Measurements from ENCODE around the gene COX19. TPM values are rescaled to one million over a fixed set of nuclear protein-coding genes. Genes with fewer than 3 reads are reported as not detected.
"Not testable (repeated sequence)": the region's sequence is repeated elsewhere in the genome, so short reads cannot be mapped to it uniquely, and the experiment has no call there.

The COX19 gene
- total and polyA plus RNA-seq, 2 experiments from 2014 or later = 11.7 to 12.6 TPM

DNA sequence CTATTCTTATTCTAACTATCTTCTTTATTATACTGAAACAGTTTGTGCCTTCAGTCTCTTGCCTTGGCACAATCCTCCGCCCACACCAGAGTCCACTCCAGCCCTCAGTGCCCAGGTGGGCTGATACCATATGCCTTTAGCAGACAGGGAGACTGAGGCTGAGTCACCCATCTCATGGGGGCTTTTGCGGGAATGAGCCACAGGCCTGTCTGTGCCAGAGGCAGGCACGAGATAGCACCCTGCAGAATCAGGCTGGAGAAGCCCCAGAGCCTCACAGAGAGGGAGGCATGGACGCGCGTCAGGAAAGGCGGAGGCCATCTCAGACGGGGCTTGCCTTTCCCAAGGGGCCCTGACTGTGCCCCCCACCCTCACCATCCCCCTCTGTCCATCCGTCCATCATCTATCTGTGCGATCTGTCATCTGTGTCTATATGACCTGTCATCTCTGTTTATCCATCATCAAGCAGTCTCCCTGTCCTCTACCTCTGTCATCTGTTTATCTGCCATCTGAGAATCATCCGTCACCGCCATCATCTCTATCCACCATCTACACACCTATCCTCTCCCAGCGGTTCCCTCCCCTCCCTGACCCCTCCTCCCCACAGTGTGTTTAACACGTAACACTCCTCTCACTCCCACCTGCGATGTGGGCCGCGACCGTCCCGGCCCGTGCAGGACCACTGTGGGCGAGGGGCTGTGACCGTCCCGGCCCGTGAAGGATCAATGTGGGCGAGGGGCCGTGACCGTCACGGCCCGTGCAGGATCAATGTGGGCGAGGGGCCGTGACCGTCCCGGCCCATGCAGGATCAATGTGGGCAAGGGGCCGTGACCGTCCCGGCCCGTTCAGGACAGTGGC, 13.6 kb downstream of the COX19 start:
- Histone ChIP-seq H3K9me2 (ENCODE audit: insufficient read depth) (no peaks in the 10 kb centered on the region), H3K79me2 (replicated peaks; ENCODE audit: insufficient read depth) (no peaks in the 10 kb centered on the region), H3K4me2 (no peak overlapping the region), H3F3A (replicated peaks; ENCODE audit: low read depth) (0 out of 2 replicates have a peak, but pooled peaks cover 3% of the 10 kb centered on the region), H3K27me3 (ENCODE audit: insufficient read depth) (no peaks in the 10 kb centered on the region), H3K27ac (ENCODE audit: low read depth) (no peak overlapping the region), H3K4me3 (no peak overlapping the region), H2AFZ (no peak overlapping the region), H4K20me1 (replicated peaks; ENCODE audit: insufficient read depth) (peaks cover 5% of the 10 kb centered on the region), H3K4me1 (ENCODE audit: insufficient read depth) (no peaks in the 10 kb centered on the region), H3K36me3 (ENCODE audit: insufficient read depth) (no peaks in the 10 kb centered on the region)
- Mint-ChIP-seq H3K27ac (no peak overlapping the region), H3K36me3 (ENCODE audit: low read depth) (peaks cover 4% of the 10 kb centered on the region; the same call in 1 of the 3 replicates), H3K4me3 (no peak overlapping the region), H3K9me3 (no peaks in the 10 kb centered on the region; the same call in 1 of the 3 replicates), H3K4me1 (peaks cover 6% of the 10 kb centered on the region), H3K27me3 (ENCODE audit: insufficient read depth, low read depth, poor library complexity) (peaks cover 13% of the 10 kb centered on the region)
- DNase-seq (ENCODE audit: low spot score) (no peak), ATAC-seq (no peak)
- TF ChIP-seq ZNF114 (CRISPR knock-in tag; IDR thresholded peaks at IDR 0.05) (no peak), NANOG (IDR thresholded peaks at IDR 0.05; ENCODE audit: borderline replicate concordance) (no peak)
- TF ChIP-seq, protein P1, sequence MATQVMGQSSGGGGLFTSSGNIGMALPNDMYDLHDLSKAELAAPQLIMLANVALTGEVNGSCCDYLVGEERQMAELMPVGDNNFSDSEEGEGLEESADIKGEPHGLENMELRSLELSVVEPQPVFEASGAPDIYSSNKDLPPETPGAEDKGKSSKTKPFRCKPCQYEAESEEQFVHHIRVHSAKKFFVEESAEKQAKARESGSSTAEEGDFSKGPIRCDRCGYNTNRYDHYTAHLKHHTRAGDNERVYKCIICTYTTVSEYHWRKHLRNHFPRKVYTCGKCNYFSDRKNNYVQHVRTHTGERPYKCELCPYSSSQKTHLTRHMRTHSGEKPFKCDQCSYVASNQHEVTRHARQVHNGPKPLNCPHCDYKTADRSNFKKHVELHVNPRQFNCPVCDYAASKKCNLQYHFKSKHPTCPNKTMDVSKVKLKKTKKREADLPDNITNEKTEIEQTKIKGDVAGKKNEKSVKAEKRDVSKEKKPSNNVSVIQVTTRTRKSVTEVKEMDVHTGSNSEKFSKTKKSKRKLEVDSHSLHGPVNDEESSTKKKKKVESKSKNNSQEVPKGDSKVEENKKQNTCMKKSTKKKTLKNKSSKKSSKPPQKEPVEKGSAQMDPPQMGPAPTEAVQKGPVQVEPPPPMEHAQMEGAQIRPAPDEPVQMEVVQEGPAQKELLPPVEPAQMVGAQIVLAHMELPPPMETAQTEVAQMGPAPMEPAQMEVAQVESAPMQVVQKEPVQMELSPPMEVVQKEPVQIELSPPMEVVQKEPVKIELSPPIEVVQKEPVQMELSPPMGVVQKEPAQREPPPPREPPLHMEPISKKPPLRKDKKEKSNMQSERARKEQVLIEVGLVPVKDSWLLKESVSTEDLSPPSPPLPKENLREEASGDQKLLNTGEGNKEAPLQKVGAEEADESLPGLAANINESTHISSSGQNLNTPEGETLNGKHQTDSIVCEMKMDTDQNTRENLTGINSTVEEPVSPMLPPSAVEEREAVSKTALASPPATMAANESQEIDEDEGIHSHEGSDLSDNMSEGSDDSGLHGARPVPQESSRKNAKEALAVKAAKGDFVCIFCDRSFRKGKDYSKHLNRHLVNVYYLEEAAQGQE (IDR thresholded peaks at IDR 0.05; ENCODE audit: unreplicated experiment) = no peak

DNA sequence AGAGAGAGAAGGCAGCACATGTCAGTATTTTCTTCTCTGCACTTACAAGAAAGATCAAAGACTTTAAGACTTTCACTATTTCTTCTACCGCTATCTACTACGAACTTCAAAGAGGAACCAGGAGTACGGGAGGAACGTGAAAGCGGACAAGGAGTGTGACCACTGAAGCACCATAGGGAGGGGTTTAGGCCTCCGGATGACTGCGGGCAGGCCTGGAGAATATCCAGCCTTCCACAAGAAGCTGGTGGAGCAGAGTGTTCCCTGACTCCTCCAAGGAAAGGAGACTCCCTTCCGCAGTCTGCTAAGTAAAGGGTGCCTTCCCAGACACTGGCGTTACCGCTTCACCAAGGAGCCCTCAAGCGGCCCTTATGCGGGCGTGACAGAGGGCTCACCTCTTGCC, 14.4 kb downstream of the COX19 start:
- not testable (repeated sequence) for H3K9me2 ChIP-seq (ENCODE audit: insufficient read depth); H3K27ac ChIP-seq (ENCODE audit: low read depth); H3K9me3 Mint-ChIP-seq; H3K4me3 Mint-ChIP-seq; H3K36me3 Mint-ChIP-seq (ENCODE audit: low read depth); H3F3A ChIP-seq (replicated peaks; ENCODE audit: low read depth); H3K4me1 Mint-ChIP-seq; H3K27me3 ChIP-seq (ENCODE audit: insufficient read depth); H3K4me2 ChIP-seq; H3K36me3 ChIP-seq (ENCODE audit: insufficient read depth); H2AFZ ChIP-seq; DNase-seq (ENCODE audit: low spot score); ATAC-seq; H3K4me1 ChIP-seq (ENCODE audit: insufficient read depth); H3K4me3 ChIP-seq; H3K27ac Mint-ChIP-seq; H3K79me2 ChIP-seq (replicated peaks; ENCODE audit: insufficient read depth); H4K20me1 ChIP-seq (replicated peaks; ENCODE audit: insufficient read depth)
- peaks cover 16% of the 10 kb centered on the region for H3K27me3 Mint-ChIP-seq (ENCODE audit: insufficient read depth, low read depth, poor library complexity)

DNA sequence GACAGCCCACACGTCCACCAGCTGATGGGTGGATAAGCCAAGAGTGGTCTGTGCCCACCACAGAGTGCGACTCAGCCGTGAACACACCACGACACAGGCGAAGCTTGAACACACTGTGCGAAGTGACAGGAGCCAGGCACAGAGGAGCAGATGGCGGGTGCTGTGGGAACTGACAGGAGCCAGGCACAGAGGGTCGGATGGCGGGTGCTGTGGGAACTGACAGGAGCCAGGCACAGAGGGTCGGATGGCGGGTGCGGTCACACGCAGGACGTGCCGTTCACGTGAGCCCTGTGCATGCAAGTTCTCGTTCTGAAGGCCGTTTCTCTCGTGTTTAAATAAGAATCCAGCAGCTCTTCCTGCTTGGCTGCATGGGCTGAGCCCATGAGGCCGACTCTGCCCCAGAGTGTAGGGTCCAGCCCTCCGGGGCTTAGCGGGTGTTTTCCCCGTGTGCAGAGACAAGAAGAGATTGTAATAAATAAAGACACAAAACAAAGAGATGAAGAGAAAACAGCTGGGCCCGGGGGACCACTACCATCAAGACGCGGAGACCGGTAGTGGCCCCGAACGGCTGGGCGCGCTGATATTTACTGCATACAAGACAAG, 15.0 kb downstream of the COX19 start:
- Histone ChIP-seq H2AFZ (no peak overlapping the region), H3K27me3 (ENCODE audit: insufficient read depth) (peaks cover 7% of the 10 kb centered on the region; the same call in 1 of the 2 replicates), H3K27ac (ENCODE audit: low read depth) (no peak overlapping the region), H3K9me2 (ENCODE audit: insufficient read depth) (no peaks in the 10 kb centered on the region), H3K4me3 (no peak overlapping the region), H3F3A (replicated peaks; ENCODE audit: low read depth) (peaks cover under 1% of the 10 kb centered on the region; the same call in 1 of the 2 replicates), H3K79me2 (replicated peaks; ENCODE audit: insufficient read depth) (no peaks in the 10 kb centered on the region), H3K4me1 (ENCODE audit: insufficient read depth) (no peaks in the 10 kb centered on the region), H3K4me2 (no peak overlapping the region), H4K20me1 (replicated peaks; ENCODE audit: insufficient read depth) (peaks cover under 1% of the 10 kb centered on the region), H3K36me3 (ENCODE audit: insufficient read depth) (no peaks in the 10 kb centered on the region)
- peaks cover 22% of the 10 kb centered on the region for H3K27me3 Mint-ChIP-seq (ENCODE audit: insufficient read depth, low read depth, poor library complexity)
- no peak overlapping the region for H3K27ac Mint-ChIP-seq
- no peak for DNase-seq (ENCODE audit: low spot score)
- H3K9me3 Mint-ChIP-seq = no peaks in the 10 kb centered on the region; the same call in 2 of the 3 replicates
- no peak for ATAC-seq
- H3K36me3 Mint-ChIP-seq (ENCODE audit: low read depth) = no peaks in the 10 kb centered on the region; the same call in 2 of the 3 replicates
- H3K4me3 Mint-ChIP-seq = no peak overlapping the region
- H3K4me1 Mint-ChIP-seq = peaks cover 6% of the 10 kb centered on the region
- no peak for TF ChIP-seq STAT1 (IDR thresholded peaks at IDR 0.05; ENCODE audit: unreplicated experiment)
- TF ChIP-seq NANOG (IDR thresholded peaks at IDR 0.05; ENCODE audit: borderline replicate concordance) = no peak
- TF ChIP-seq, protein P2, sequence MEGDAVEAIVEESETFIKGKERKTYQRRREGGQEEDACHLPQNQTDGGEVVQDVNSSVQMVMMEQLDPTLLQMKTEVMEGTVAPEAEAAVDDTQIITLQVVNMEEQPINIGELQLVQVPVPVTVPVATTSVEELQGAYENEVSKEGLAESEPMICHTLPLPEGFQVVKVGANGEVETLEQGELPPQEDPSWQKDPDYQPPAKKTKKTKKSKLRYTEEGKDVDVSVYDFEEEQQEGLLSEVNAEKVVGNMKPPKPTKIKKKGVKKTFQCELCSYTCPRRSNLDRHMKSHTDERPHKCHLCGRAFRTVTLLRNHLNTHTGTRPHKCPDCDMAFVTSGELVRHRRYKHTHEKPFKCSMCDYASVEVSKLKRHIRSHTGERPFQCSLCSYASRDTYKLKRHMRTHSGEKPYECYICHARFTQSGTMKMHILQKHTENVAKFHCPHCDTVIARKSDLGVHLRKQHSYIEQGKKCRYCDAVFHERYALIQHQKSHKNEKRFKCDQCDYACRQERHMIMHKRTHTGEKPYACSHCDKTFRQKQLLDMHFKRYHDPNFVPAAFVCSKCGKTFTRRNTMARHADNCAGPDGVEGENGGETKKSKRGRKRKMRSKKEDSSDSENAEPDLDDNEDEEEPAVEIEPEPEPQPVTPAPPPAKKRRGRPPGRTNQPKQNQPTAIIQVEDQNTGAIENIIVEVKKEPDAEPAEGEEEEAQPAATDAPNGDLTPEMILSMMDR (conservative IDR thresholded peaks at IDR 0.05; ENCODE audit: low read depth in 2 of 2) = no peak
- no peak for TF ChIP-seq CREB1 (CRISPR knock-in tag; IDR thresholded peaks at IDR 0.05; ENCODE audit: low read depth)
- no peak for TF ChIP-seq ZNF331 (CRISPR knock-in tag; IDR thresholded peaks at IDR 0.05; ENCODE audit: low read depth)
- no peak for TF ChIP-seq EZH2 (IDR thresholded peaks at IDR 0.05; ENCODE audit: low read depth, unreplicated experiment)
- TF ChIP-seq, protein P1 (IDR thresholded peaks at IDR 0.05; ENCODE audit: unreplicated experiment) = no peak
